HK-2 (cell line): ENCODE measurements around the gene C1QL4.
"Not testable (repeated sequence)": the region's sequence is repeated elsewhere in the genome, so short reads cannot be mapped to it uniquely, and the experiment has no call there.

Experiments used
- DNase-seq: peaks from one replicate; pipeline ENCODE4 v3.0.0-alpha.2; 2018; ENCODE audit not compliant: unreplicated experiment

Gene C1QL4

GRCh38 chr12:49333778-49334177 lies 3.2 kb downstream of the C1QL4 start:
- DNase-seq: not testable (repeated sequence)

- no peak for DNase-seq
Measured at GRCh38 chr12:49332891-49333371, 4.1 kb downstream of the C1QL4 start.

- no peak for DNase-seq
Measured at GRCh38 chr12:49332441-49332861, 4.5 kb downstream of the C1QL4 start.

- DNase-seq: peak; percentile 58
Measured at GRCh38 chr12:49331380-49332222, 5.4 kb downstream of the C1QL4 start.

- no peak for DNase-seq
Measured at GRCh38 chr12:49330631-49331379, 6.2 kb downstream of the C1QL4 start.

- no peak for DNase-seq
Measured at GRCh38 chr12:49330032-49330619, 6.9 kb downstream of the C1QL4 start.

GRCh38 chr12:49328816-49329215 lies 8.2 kb downstream of the C1QL4 start:
- no peak for DNase-seq

- DNase-seq: no peak
Measured at GRCh38 chr12:49327887-49328286, 9.1 kb downstream of the C1QL4 start.

GRCh38 chr12:49327368-49327767 lies 9.6 kb downstream of the C1QL4 start:
- no peak for DNase-seq

- no peak for DNase-seq
Measured at GRCh38 chr12:49325606-49326005, 11.4 kb downstream of the C1QL4 start.

- DNase-seq: no peak
Measured at GRCh38 chr12:49323524-49324097, 13.4 kb downstream of the C1QL4 start.

GRCh38 chr12:49322708-49323523 lies 14.1 kb downstream of the C1QL4 start, which contains the start of gene TROAP:
Gene TROAP, plus strand, starts transcription at chr12:49323255. Its CDS starts 354 bp downstream, at chr12:49323609.
- peak; percentile 99 for DNase-seq

- DNase-seq: no peak
Measured at GRCh38 chr12:49322367-49322707, 14.7 kb downstream of the C1QL4 start.

GRCh38 chr12:49320411-49321103 lies 16.4 kb downstream of the C1QL4 start:
- not testable (repeated sequence) for DNase-seq

- DNase-seq: not testable (repeated sequence)
Measured at GRCh38 chr12:49317118-49317517, 19.9 kb downstream of the C1QL4 start.

GRCh38 chr12:49314811-49315210 lies 22.2 kb downstream of the C1QL4 start:
- DNase-seq: no peak

GRCh38 chr12:49310451-49311000 lies 26.5 kb downstream of the C1QL4 start:
- not testable (repeated sequence) for DNase-seq

- no peak for DNase-seq
Measured at GRCh38 chr12:49309386-49309785, 27.6 kb downstream of the C1QL4 start.

GRCh38 chr12:49305762-49306510 lies 31.1 kb downstream of the C1QL4 start:
- no peak for DNase-seq
